ENCODE results near the gene DISP2. TPM values are rescaled to one million over a fixed set of nuclear protein-coding genes. Genes with fewer than 3 reads are reported as not detected.

Gene DISP2
- total RNA-seq, 4 donors from 2014 or later, result 0.81 to 5.9 (median 3.6) TPM

GRCh38 chr15:40399370-40399769 is 41.4 kb downstream of the DISP2 start:
- no peak overlapping the region for H3K27ac ChIP-seq
- H3K4me1 ChIP-seq, result peaks cover 8 to 14% of the 10 kb centered on the region in 2 donors
- no peaks in the 10 kb centered on the region for H3K27me3 ChIP-seq
- intact Hi-C loops (cut with DNase I), result no loop called here
- H3K36me3 ChIP-seq, result peaks cover 0 to 2% of the 10 kb centered on the region in 2 donors
- DNase-seq, result no peak
- TF ChIP-seq CTCF (IDR thresholded peaks at IDR 0.05) (no peak), POLR2A (IDR thresholded peaks at IDR 0.05) (no peak)
- 88 to 97% methylated on average over 7 of the region's 7 CpGs for WGBS, 2 donors
- no peak overlapping the region for H3K4me3 ChIP-seq (replicated peaks in 1 of 3)
- no peaks in the 10 kb centered on the region for H3K9me3 ChIP-seq

- DNase-seq, result peak; percentile 98 to 99
- Histone ChIP-seq H3K4me3 (replicated peaks in 1 of 3) (peak within 1 kb of the TSS; percentile 18 to 88 (median 70)), H3K27me3 (no peaks in the 10 kb centered on the region), H3K9me3 (no peaks in the 10 kb centered on the region), H3K27ac (peak within 1 kb of the TSS; percentile 91 to 97 (median 96)), H3K36me3 (peaks cover 8 to 14% of the 10 kb centered on the region in 2 donors), H3K4me1 (peaks cover 31 to 38% of the 10 kb centered on the region in 2 donors)
- 1 to 3% methylated on average over 25 to 30 of the region's 54 CpGs for WGBS, 2 donors
- intact Hi-C loops (cut with DNase I), result no loop called here
- peak; percentile 85 to 99 for TF ChIP-seq POLR2A (IDR thresholded peaks at IDR 0.05)
- TF ChIP-seq CTCF (IDR thresholded peaks at IDR 0.05), result no peak
These were observed 47.7 kb downstream of the DISP2 start, which contains the start of gene IVD for GRCh38 chr15:40405501-40406381. TSS of gene IVD (plus strand) at chr15:40405795. CDS start at chr15:40405828, 33 bp downstream.

- Histone ChIP-seq H3K36me3 (peaks cover 24 to 30% of the 10 kb centered on the region in 2 donors), H3K9me3 (no peaks in the 10 kb centered on the region), H3K4me3 (replicated peaks in 1 of 3) (peak overlapping the region in 2 of 3 donors; percentile 70 to 88), H3K27me3 (no peaks in the 10 kb centered on the region), H3K4me1 (peaks cover 31 to 38% of the 10 kb centered on the region in 2 donors), H3K27ac (peak overlapping the region; percentile 91 to 97 (median 96))
- intact Hi-C loops (cut with DNase I), result no loop called here
- 69 to 92% methylated on average over 2 to 8 of the region's 8 CpGs for WGBS, 2 donors
- peak; percentile 8 to 15 for DNase-seq
- TF ChIP-seq POLR2A (IDR thresholded peaks at IDR 0.05) (no peak), CTCF (IDR thresholded peaks at IDR 0.05) (no peak)
These were observed 49.4 kb downstream of the DISP2 start for GRCh38 chr15:40407330-40407990.

GRCh38 chr15:40409366-40409765 is 51.3 kb downstream of the DISP2 start:
- WGBS, 2 donors, result 82 to 88% methylated on average over 3 of the region's 3 CpGs
- intact Hi-C loops (cut with DNase I), result no loop called here
- Histone ChIP-seq H3K4me1 (peaks cover 31 to 38% of the 10 kb centered on the region in 2 donors), H3K27me3 (no peaks in the 10 kb centered on the region), H3K9me3 (no peaks in the 10 kb centered on the region), H3K27ac (peak overlapping the region in 2 of 3 donors; percentile 6 to 34), H3K36me3 (peaks cover 38 to 49% of the 10 kb centered on the region in 2 donors), H3K4me3 (replicated peaks in 1 of 3) (no peak overlapping the region)
- no peak for DNase-seq
- TF ChIP-seq CTCF (IDR thresholded peaks at IDR 0.05) (no peak), POLR2A (IDR thresholded peaks at IDR 0.05) (no peak)
